AG10803 (cell line): Measurements from ENCODE around the gene SPOCK1.

ENCODE experiments used
- DNase-seq: peaks from one replicate; pipeline ENCODE4 v3.0.0; 2010; ENCODE audit warnings: low read depth
- H3K4me3 ChIP-seq: 2 replicates; pipeline ENCODE4 v1.5.1; 2011; ENCODE audit warnings: mild to moderate bottlenecking, low read length, control low read depth
- TF ChIP-seq, protein P1 (sequence below): conservative IDR thresholded peaks from 2 replicates; pipeline ENCODE4 v1.5.1; 2011; ENCODE audit warnings: mild to moderate bottlenecking, low read length, control low read depth, inconsistent platforms

The SPOCK1 gene

DNA sequence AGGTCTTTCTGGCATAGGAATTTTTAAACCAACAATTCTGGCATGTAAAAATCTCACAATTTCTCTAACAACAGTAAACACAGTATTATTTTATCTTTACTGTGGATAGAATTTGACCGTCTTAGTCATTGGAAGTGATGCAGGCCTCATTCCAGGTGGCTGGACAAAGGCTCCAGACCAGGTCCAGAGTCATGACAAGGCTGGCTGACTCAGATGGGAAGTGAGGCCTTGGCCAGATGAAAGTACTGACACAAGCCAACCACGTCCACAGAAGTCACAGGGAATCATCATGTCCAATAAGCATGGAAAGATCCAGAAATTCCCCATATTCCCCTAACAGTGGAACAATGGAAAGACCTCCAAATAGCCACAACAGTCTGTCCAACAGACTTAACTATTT is 12.4 kb downstream of the SPOCK1 start:
- H3K4me3 ChIP-seq: no peak overlapping the region
- peak; percentile 81 for DNase-seq
- TF ChIP-seq, protein P1, sequence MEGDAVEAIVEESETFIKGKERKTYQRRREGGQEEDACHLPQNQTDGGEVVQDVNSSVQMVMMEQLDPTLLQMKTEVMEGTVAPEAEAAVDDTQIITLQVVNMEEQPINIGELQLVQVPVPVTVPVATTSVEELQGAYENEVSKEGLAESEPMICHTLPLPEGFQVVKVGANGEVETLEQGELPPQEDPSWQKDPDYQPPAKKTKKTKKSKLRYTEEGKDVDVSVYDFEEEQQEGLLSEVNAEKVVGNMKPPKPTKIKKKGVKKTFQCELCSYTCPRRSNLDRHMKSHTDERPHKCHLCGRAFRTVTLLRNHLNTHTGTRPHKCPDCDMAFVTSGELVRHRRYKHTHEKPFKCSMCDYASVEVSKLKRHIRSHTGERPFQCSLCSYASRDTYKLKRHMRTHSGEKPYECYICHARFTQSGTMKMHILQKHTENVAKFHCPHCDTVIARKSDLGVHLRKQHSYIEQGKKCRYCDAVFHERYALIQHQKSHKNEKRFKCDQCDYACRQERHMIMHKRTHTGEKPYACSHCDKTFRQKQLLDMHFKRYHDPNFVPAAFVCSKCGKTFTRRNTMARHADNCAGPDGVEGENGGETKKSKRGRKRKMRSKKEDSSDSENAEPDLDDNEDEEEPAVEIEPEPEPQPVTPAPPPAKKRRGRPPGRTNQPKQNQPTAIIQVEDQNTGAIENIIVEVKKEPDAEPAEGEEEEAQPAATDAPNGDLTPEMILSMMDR: no peak

DNA sequence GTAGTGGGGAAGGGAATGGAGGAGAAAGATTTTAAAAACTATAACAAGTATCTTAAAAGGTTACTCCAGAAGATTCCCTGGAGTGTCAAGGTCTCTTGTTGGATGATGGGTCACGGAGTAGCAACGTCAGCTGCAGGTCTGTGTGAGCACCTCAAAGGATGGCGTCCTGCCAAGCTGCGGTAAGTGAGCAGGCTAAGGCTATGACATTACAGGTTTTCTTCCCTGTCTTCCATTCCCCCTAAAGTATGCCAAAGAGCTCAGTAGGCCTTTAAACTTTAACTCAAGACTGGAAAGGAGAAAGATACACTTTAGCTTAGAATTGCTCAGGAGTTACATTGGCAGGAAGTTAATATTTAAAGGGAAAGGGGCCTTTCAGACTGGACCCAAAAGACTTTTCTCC is 17.5 kb downstream of the SPOCK1 start:
- no peak for DNase-seq
- no peak overlapping the region for H3K4me3 ChIP-seq
- TF ChIP-seq, protein P1: no peak

DNA sequence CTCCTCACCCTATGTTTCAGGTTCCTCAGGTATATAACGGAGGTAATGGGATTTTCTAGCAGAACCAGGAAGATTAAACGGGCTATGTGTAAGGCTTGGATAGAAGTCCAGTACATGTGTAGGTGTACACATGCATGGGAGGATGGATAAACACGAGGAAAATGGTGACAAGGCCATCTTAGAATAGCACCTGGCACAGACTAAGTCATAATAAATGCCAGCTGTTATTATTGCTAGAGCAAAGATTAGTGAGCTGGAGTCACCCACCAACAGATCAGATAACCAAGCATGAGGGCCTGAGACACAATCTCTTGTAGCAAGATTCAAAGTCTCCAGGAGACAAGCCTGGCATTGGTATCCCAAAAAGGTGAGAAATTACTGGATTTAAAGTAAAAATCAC is 21.1 kb downstream of the SPOCK1 start:
- no peak for DNase-seq
- no peak overlapping the region for H3K4me3 ChIP-seq
- TF ChIP-seq, protein P1: no peak

DNA sequence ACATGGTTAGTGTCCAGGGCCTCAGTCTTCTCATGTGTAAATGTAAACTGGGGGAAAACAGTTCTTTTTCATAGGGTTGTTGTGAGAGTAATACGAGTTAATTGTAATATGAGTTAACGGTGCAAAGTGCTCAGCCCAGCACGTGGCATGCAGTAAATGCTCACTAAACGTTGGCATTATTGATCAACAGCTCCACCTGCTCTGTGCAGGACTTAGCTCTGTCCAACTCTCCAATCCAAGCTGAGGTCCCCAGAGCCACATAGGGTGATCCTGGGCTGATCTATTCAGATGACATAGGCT is 28.3 kb downstream of the SPOCK1 start:
- H3K4me3 ChIP-seq: no peak overlapping the region
- TF ChIP-seq, protein P1: no peak
- DNase-seq: no peak

DNA sequence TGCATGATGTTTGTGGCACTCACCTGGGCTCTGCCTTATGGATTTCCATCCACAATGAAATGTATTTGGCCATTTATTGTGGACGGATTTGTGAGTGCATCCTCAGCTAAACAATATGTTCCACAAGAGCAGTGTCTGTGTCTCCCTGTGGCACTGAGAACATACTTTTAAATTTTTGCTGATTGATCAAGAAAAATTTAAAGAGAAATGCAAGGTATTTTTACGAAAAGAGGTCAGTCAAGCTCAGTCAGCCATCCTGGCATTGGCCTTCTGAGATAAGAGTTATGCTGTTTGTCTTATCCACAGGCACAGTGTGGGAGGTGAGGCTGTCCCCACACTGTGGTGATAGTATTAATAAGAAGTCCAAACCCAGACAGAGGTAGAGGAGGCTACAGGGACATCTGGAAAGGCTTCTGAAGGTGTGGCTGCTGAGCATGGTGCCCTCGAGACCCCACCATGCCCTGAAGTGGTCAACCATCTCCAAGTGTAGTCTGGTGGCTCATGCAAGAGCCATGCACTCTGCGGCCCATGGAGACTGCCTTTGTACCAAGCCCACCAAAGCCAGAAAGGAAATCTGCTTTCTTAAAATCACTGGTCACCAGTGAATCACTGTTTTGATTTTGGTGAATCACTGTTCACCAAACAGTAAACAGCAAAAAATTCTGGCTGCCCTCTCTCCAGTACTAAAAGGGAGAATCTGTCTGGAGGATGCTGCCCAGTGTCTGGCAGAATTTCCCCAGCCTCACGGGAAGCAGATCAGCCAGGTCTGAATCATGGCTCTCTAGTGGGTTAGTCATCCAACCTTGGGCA is 28.8 kb downstream of the SPOCK1 start:
- peak; percentile 97 for DNase-seq
- no peak overlapping the region for H3K4me3 ChIP-seq
- TF ChIP-seq, protein P1: no peak

DNA sequence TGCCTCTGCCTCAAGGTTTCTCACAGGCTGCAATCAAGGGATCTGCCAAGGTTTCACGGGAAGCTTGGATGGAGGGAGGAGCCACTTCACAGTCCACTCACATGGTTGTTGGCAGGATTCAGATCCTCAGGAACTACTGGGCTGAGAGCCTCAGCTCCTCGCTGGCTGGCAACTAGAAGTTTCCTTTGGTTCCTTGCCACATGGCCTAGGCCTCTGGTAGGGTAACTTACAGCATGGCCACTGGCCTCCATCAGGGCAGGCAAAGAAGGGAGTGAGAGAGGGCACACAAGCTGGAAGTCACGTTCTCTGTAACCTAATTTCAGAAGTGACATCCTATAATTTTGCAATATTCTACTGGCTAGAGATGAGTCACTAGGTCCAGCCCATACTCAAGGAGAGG is 32.2 kb downstream of the SPOCK1 start:
- TF ChIP-seq, protein P1: no peak
- peak; percentile 45 for DNase-seq
- H3K4me3 ChIP-seq: no peak overlapping the region

DNA sequence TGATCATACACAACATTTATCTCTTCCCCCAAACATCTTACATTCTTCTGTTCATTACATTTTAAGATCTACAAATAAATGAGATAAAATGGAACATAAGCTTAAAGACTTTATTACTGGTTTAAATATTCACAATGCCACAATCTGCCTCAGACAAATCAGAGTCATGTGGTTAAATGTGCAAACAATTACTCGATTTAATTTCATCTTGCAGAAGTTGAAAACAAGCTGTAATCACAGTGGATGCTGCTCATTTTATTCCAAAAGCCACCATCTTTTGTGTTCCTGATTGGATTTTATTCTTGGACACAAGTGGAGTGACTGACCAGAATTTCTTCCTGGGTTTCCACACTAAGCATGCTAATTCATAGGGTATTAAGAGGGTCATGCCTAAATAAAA is 33.2 kb downstream of the SPOCK1 start:
- H3K4me3 ChIP-seq: no peak overlapping the region
- no peak for DNase-seq
- TF ChIP-seq, protein P1: no peak
